NCI-H69 (cell line): Measurements from ENCODE around the gene MUC6.
A peak's percentile ranks its signal among the peaks of the same experiment; 100 is the strongest.
"Not testable (repeated sequence)": the region's sequence is repeated elsewhere in the genome, so short reads cannot be mapped to it uniquely, and the experiment has no call there.

Experiments used
- DNase-seq: peaks from one replicate; lab custom pipeline; 2025; lab: John Stamatoyannopoulos, UW

The MUC6 gene

GRCh38 chr11:986270-986951, 50.1 kb downstream of the MUC6 start:
- no peak for DNase-seq

- no peak for DNase-seq
These were observed 50.7 kb downstream of the MUC6 start for GRCh38 chr11:985848-986247.

GRCh38 chr11:985406-985805, 51.1 kb downstream of the MUC6 start:
- DNase-seq = no peak

- DNase-seq = no peak
These were observed 52.0 kb downstream of the MUC6 start for GRCh38 chr11:984546-984945.

GRCh38 chr11:981764-982163, 54.8 kb downstream of the MUC6 start:
- no peak for DNase-seq

- DNase-seq = no peak
These were observed 55.8 kb downstream of the MUC6 start for GRCh38 chr11:980438-981357.

- DNase-seq = no peak
These were observed 57.7 kb downstream of the MUC6 start for GRCh38 chr11:978781-979180.

GRCh38 chr11:977830-978720, 58.4 kb downstream of the MUC6 start:
- no peak for DNase-seq

- DNase-seq = no peak
These were observed 59.9 kb downstream of the MUC6 start for GRCh38 chr11:976431-977160.

- DNase-seq = peak; percentile 15
These were observed 60.7 kb downstream of the MUC6 start for GRCh38 chr11:975827-976226.

- not testable (repeated sequence) for DNase-seq
These were observed 61.1 kb downstream of the MUC6 start for GRCh38 chr11:975376-975775.

GRCh38 chr11:973237-973636, 63.3 kb downstream of the MUC6 start:
- DNase-seq = no peak

- no peak for DNase-seq
These were observed 63.9 kb downstream of the MUC6 start for GRCh38 chr11:972523-973211.

- no peak for DNase-seq
These were observed 64.7 kb downstream of the MUC6 start for GRCh38 chr11:971731-972365.

GRCh38 chr11:971092-971690, 65.3 kb downstream of the MUC6 start:
- DNase-seq = no peak

- DNase-seq = no peak
These were observed 66.1 kb downstream of the MUC6 start for GRCh38 chr11:970319-970871.

- no peak for DNase-seq
These were observed 66.8 kb downstream of the MUC6 start for GRCh38 chr11:969651-970205.

GRCh38 chr11:968822-969221, 67.7 kb downstream of the MUC6 start:
- no peak for DNase-seq

- DNase-seq = no peak
These were observed 68.3 kb downstream of the MUC6 start for GRCh38 chr11:967995-968751.
